GM18861 (cell line): ENCODE measurements around the gene MYCN.
"Not testable (repeated sequence)": the region's sequence is repeated elsewhere in the genome, so short reads cannot be mapped to it uniquely, and the experiment has no call there.

ENCODE experiments used
- ATAC-seq: cut with Tn5 transposase; IDR thresholded peaks from one replicate; pipeline ENCODE4 v1.9.1; 2021; ENCODE audit not compliant: unreplicated experiment

MYCN gene

GRCh38 chr2:15907461-15908324 lies 32.7 kb upstream of the MYCN start:
- ATAC-seq: no peak

GRCh38 chr2:15908371-15908770 lies 32.0 kb upstream of the MYCN start:
- ATAC-seq: no peak

GRCh38 chr2:15909157-15909556 lies 31.2 kb upstream of the MYCN start:
- no peak for ATAC-seq

GRCh38 chr2:15909736-15910135 lies 30.6 kb upstream of the MYCN start:
- no peak for ATAC-seq

GRCh38 chr2:15911270-15911669 lies 29.1 kb upstream of the MYCN start:
- ATAC-seq: not testable (repeated sequence)

GRCh38 chr2:15911686-15912085 lies 28.7 kb upstream of the MYCN start:
- no peak for ATAC-seq

GRCh38 chr2:15912203-15912602 lies 28.1 kb upstream of the MYCN start:
- no peak for ATAC-seq

- ATAC-seq: no peak
Observed at GRCh38 chr2:15913146-15913545, 27.2 kb upstream of the MYCN start.

- ATAC-seq: no peak
Observed at GRCh38 chr2:15914596-15915385, 25.6 kb upstream of the MYCN start.

- ATAC-seq: not testable (repeated sequence)
Observed at GRCh38 chr2:15915546-15915945, 24.8 kb upstream of the MYCN start.

GRCh38 chr2:15916336-15916735 lies 24.0 kb upstream of the MYCN start:
- ATAC-seq: no peak

GRCh38 chr2:15918761-15919356 lies 21.5 kb upstream of the MYCN start:
- ATAC-seq: no peak

GRCh38 chr2:15919716-15920434 lies 20.5 kb upstream of the MYCN start:
- ATAC-seq: no peak

- no peak for ATAC-seq
Observed at GRCh38 chr2:15920696-15921095, 19.7 kb upstream of the MYCN start.

- no peak for ATAC-seq
Observed at GRCh38 chr2:15923597-15923996, 16.8 kb upstream of the MYCN start.

- no peak for ATAC-seq
Observed at GRCh38 chr2:15925819-15926218, 14.5 kb upstream of the MYCN start.

- no peak for ATAC-seq
Observed at GRCh38 chr2:15926252-15926651, 14.1 kb upstream of the MYCN start.

GRCh38 chr2:15927551-15928218 lies 12.7 kb upstream of the MYCN start:
- no peak for ATAC-seq

GRCh38 chr2:15929008-15929407 lies 11.3 kb upstream of the MYCN start:
- not testable (repeated sequence) for ATAC-seq

- no peak for ATAC-seq
Observed at GRCh38 chr2:15929861-15930260, 10.5 kb upstream of the MYCN start.
